ENCODE results near the gene CHTF8. TPM values are rescaled to one million over a fixed set of nuclear protein-coding genes. Genes with fewer than 3 reads are reported as not detected.

Gene CHTF8
- polyA plus RNA-seq, 1 of the 3 experiments (the other 2 are of a cell fraction), result 83.0 TPM

DNA sequence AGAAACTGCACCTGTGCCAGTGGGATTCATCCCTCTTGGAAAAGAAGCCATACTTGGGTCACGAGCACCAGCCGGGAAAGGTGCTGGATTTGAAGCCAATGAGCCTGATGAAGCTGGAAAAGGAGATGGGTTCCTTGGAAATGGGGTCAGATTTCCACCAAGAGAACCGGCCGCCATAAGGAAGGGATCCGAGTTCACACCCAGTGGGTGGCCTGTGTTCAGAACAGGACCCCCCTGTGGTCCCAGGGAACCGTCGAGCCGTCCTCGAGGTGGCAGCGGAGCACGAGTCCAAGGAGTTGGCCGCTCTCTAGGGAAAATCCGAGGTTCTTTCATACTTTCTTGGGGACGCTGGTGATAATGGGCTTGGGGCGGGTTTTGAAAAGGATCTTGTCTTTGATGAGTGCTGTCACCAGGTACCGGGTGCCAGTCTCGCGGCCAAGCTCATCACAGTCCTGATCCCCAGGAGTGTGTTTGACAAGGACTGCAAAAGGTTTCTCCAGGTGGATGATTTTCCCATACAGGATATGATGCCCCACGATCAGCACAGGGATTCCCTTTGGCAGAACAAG, 12.2 kb downstream of the CHTF8 start:
- Histone ChIP-seq H3K9me3 (no peaks in the 10 kb centered on the region), H3K4me2 (no peak overlapping the region), H3K27me3 (ENCODE audit: insufficient read depth) (no peaks in the 10 kb centered on the region), H2AFZ (ENCODE audit: low read depth) (no peak overlapping the region), H3K4me1 (ENCODE audit: control insufficient read depth in 1 of 2, insufficient read depth in 2 of 2, low read depth in 1 of 2, low read length in 1 of 2) (no peaks in the 10 kb centered on the region), H3K27ac (ENCODE audit: low read depth in 2 of 2, low read length in 1 of 2) (no peak overlapping the region), H3K36me3 (replicated peaks in 1 of 2; ENCODE audit: control insufficient read depth in 1 of 2, insufficient read depth in 2 of 2, low read length in 1 of 2) (peaks cover 56 to 58% of the 10 kb centered on the region in 2 experiments), H3K4me3 (ENCODE audit: low read depth in 2 of 2, low read length in 1 of 2) (no peak overlapping the region), H3K79me2 (ENCODE audit: insufficient read depth) (peaks cover 48% of the 10 kb centered on the region), H3K9ac (no peak overlapping the region), H3F3A (replicated peaks; ENCODE audit: insufficient read depth) (peaks cover 13% of the 10 kb centered on the region), H3K9me2 (no peaks in the 10 kb centered on the region), H4K20me1 (ENCODE audit: insufficient read depth) (peaks cover 43% of the 10 kb centered on the region)
- POLR2A ChIA-PET, result no interaction called here
- TF ChIP-seq GABPA (IDR thresholded peaks at IDR 0.05; ENCODE audit: low read depth), result no peak
- TF ChIP-seq POLR2AphosphoS5 (IDR thresholded peaks at IDR 0.05; ENCODE audit: low read depth, low read length), result 0 out of 2 replicates have a peak, but pooled peaks have one; percentile 8
- no peak for TF ChIP-seq NRF1 (IDR thresholded peaks at IDR 0.05; ENCODE audit: low read depth, low read length)
- CTCF ChIA-PET, result interaction anchor here (0.7 to 7.3 kb wide), 5 partner anchors 8 to 591 kb away, joined by 3 to 91 read pairs (median 10); partner anchors contain the start of gene HAS3
- no peak for DNase-seq
- WGBS (ENCODE audit: low lambda C conversion rate), result 93% methylated on average over 18 of the region's 19 CpGs

- no peak overlapping the region for H3K4me3 ChIP-seq (ENCODE audit: low read depth in 2 of 2, low read length in 1 of 2)
- H3K9me2 ChIP-seq, result no peaks in the 10 kb centered on the region
- H2AFZ ChIP-seq (ENCODE audit: low read depth), result no peak overlapping the region
- H4K20me1 ChIP-seq (ENCODE audit: insufficient read depth), result peaks cover 36% of the 10 kb centered on the region
- H3K36me3 ChIP-seq (replicated peaks in 1 of 2; ENCODE audit: control insufficient read depth in 1 of 2, insufficient read depth in 2 of 2, low read length in 1 of 2), result peaks cover 54 to 64% of the 10 kb centered on the region in 2 experiments
- H3K4me1 ChIP-seq (ENCODE audit: control insufficient read depth in 1 of 2, insufficient read depth in 2 of 2, low read depth in 1 of 2, low read length in 1 of 2), result no peaks in the 10 kb centered on the region
- no peak overlapping the region for H3K27ac ChIP-seq (ENCODE audit: low read depth in 2 of 2, low read length in 1 of 2)
- no peaks in the 10 kb centered on the region for H3K27me3 ChIP-seq (ENCODE audit: insufficient read depth)
- no peak for DNase-seq
- no peak for TF ChIP-seq JUND (IDR thresholded peaks at IDR 0.05)
- no peak for TF ChIP-seq RFX5 (IDR thresholded peaks at IDR 0.05; ENCODE audit: low read length)
- TF ChIP-seq, protein P1, sequence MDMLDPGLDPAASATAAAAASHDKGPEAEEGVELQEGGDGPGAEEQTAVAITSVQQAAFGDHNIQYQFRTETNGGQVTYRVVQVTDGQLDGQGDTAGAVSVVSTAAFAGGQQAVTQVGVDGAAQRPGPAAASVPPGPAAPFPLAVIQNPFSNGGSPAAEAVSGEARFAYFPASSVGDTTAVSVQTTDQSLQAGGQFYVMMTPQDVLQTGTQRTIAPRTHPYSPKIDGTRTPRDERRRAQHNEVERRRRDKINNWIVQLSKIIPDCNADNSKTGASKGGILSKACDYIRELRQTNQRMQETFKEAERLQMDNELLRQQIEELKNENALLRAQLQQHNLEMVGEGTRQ (IDR thresholded peaks at IDR 0.05; ENCODE audit: borderline replicate concordance, low read depth, low read length), result no peak
- no peak for TF ChIP-seq SIN3A (IDR thresholded peaks at IDR 0.05; ENCODE audit: borderline replicate concordance, low read depth, low read length)
- TF ChIP-seq REST (IDR thresholded peaks at IDR 0.05; ENCODE audit: low read depth, low read length), result no peak
- no peak for TF ChIP-seq EZH2phosphoT487 (IDR thresholded peaks at IDR 0.05; ENCODE audit: borderline replicate concordance, low read depth)
- TF ChIP-seq GABPA (IDR thresholded peaks at IDR 0.05; ENCODE audit: low read depth), result no peak
- TF ChIP-seq FOXM1 (IDR thresholded peaks at IDR 0.05; ENCODE audit: low read depth), result no peak
- TF ChIP-seq SMC3 (IDR thresholded peaks at IDR 0.05; ENCODE audit: low read depth, low read length), result no peak
- TF ChIP-seq, protein P2, sequence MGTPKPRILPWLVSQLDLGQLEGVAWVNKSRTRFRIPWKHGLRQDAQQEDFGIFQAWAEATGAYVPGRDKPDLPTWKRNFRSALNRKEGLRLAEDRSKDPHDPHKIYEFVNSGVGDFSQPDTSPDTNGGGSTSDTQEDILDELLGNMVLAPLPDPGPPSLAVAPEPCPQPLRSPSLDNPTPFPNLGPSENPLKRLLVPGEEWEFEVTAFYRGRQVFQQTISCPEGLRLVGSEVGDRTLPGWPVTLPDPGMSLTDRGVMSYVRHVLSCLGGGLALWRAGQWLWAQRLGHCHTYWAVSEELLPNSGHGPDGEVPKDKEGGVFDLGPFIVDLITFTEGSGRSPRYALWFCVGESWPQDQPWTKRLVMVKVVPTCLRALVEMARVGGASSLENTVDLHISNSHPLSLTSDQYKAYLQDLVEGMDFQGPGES (IDR thresholded peaks at IDR 0.05; ENCODE audit: low read depth, low read length), result no peak
- no peak for TF ChIP-seq ELF1 (IDR thresholded peaks at IDR 0.05)
- no peak for TF ChIP-seq GATA2 (CRISPR knock-in tag; IDR thresholded peaks at IDR 0.05)
- TF ChIP-seq FOSL2 (IDR thresholded peaks at IDR 0.05; ENCODE audit: borderline replicate concordance, low read depth), result no peak
- no peak for TF ChIP-seq RXRA (IDR thresholded peaks at IDR 0.05; ENCODE audit: borderline replicate concordance, low read depth)
- CTCF ChIA-PET, result interaction anchor here (1.0 to 7.3 kb wide), 5 partner anchors 12 to 272 kb away, joined by 3 to 91 read pairs (median 7); partner anchors contain the start of gene HAS3
- no peaks in the 10 kb centered on the region for H3K9me3 ChIP-seq
- peaks cover 9% of the 10 kb centered on the region for H3F3A ChIP-seq (replicated peaks; ENCODE audit: insufficient read depth)
- H3K9ac ChIP-seq, result no peak overlapping the region
- POLR2A ChIA-PET, result no interaction called here
- no CpG with 5 or more reads among the region's 2 CpGs for WGBS (ENCODE audit: low lambda C conversion rate)
- H3K4me2 ChIP-seq, result no peak overlapping the region
- H3K79me2 ChIP-seq (ENCODE audit: insufficient read depth), result peaks cover 41% of the 10 kb centered on the region
These were observed 12.9 kb downstream of the CHTF8 start for GRCh38 chr16:69119536-69119935.

Data from SK-N-SH (cell line).